ENCODE data around the gene MVB12B. TPM values are rescaled to one million over a fixed set of nuclear protein-coding genes. Genes with fewer than 3 reads are reported as not detected.

The MVB12B gene
- polyA plus RNA-seq, 6 donors from 2014 or later, result 1.2 to 2.6 (median 2.5) TPM; not detected in 1

- Mint-ChIP-seq H3K27ac (no peak overlapping the region), H3K27me3 (no peaks in the 10 kb centered on the region), H3K4me3 (no peak overlapping the region), H3K4me1 (peaks cover 3 to 9% (median 4%) of the 10 kb centered on the region in 3 donors), H3K36me3 (no peaks in the 10 kb centered on the region), H3K9me3 (no peaks in the 10 kb centered on the region)
- no peak for ATAC-seq (ENCODE audit: low read depth in 2 of 2)
- DNase-seq, result no peak
Measured at GRCh38 chr9:126448136-126448535, 121.5 kb downstream of the MVB12B start.

GRCh38 chr9:126448865-126449577 lies 122.4 kb downstream of the MVB12B start:
- Mint-ChIP-seq H3K36me3 (no peaks in the 10 kb centered on the region), H3K4me1 (peaks cover 0 to 9% (median 4%) of the 10 kb centered on the region in 3 donors), H3K9me3 (no peaks in the 10 kb centered on the region), H3K4me3 (no peak overlapping the region), H3K27me3 (no peaks in the 10 kb centered on the region), H3K27ac (no peak overlapping the region)
- ATAC-seq (ENCODE audit: low read depth in 2 of 2) (no peak), DNase-seq (no peak)

GRCh38 chr9:126449725-126450667 lies 123.4 kb downstream of the MVB12B start:
- H3K4me3 Mint-ChIP-seq, result peak overlapping the region in 1 of 8 donors; percentile 29

GRCh38 chr9:126450668-126451205 lies 124.1 kb downstream of the MVB12B start:
- Mint-ChIP-seq H3K27me3 (no peaks in the 10 kb centered on the region), H3K4me1 (peaks cover 0 to 4% (median 0%) of the 10 kb centered on the region in 3 donors), H3K4me3 (no peak overlapping the region), H3K9me3 (no peaks in the 10 kb centered on the region), H3K36me3 (no peaks in the 10 kb centered on the region), H3K27ac (peak overlapping the region in 1 of 6 donors; percentile 38)
- DNase-seq (no peak), ATAC-seq (ENCODE audit: low read depth in 2 of 2) (no peak)

More at GRCh38 chr9:126449725-126450667, 123.4 kb downstream of the MVB12B start:
- DNase-seq (no peak), ATAC-seq (ENCODE audit: low read depth in 2 of 2) (no peak)
- H3K27ac Mint-ChIP-seq, result peak overlapping the region in 2 of 6 donors; percentile 7 to 80
- peaks cover 0 to 4% (median 0%) of the 10 kb centered on the region in 3 donors for H3K4me1 Mint-ChIP-seq
- no peaks in the 10 kb centered on the region for H3K36me3 Mint-ChIP-seq
- H3K9me3 Mint-ChIP-seq, result no peaks in the 10 kb centered on the region
- H3K27me3 Mint-ChIP-seq, result no peaks in the 10 kb centered on the region

- H3K9me3 Mint-ChIP-seq, result no peaks in the 10 kb centered on the region
- H3K27ac Mint-ChIP-seq, result peak overlapping the region in 1 of 6 donors; percentile 82
- H3K4me1 Mint-ChIP-seq, result peaks cover 0 to 4% (median 0%) of the 10 kb centered on the region in 3 donors
- H3K27me3 Mint-ChIP-seq, result no peaks in the 10 kb centered on the region
- no peak for DNase-seq
- H3K36me3 Mint-ChIP-seq, result no peaks in the 10 kb centered on the region
- ATAC-seq (ENCODE audit: low read depth in 2 of 2), result no peak
- no peak overlapping the region for H3K4me3 Mint-ChIP-seq
Measured at GRCh38 chr9:126451316-126451885, 124.8 kb downstream of the MVB12B start.

GRCh38 chr9:126452106-126452505 lies 125.5 kb downstream of the MVB12B start:
- H3K27ac Mint-ChIP-seq, result no peak overlapping the region
- DNase-seq (no peak), ATAC-seq (ENCODE audit: low read depth in 2 of 2) (no peak)
- H3K9me3 Mint-ChIP-seq, result no peaks in the 10 kb centered on the region
- H3K36me3 Mint-ChIP-seq, result no peaks in the 10 kb centered on the region
- peaks cover 0 to 4% (median 0%) of the 10 kb centered on the region in 3 donors for H3K4me1 Mint-ChIP-seq
- no peaks in the 10 kb centered on the region for H3K27me3 Mint-ChIP-seq
- H3K4me3 Mint-ChIP-seq, result no peak overlapping the region

GRCh38 chr9:126453156-126453963 lies 126.7 kb downstream of the MVB12B start:
- Mint-ChIP-seq H3K27me3 (no peaks in the 10 kb centered on the region), H3K36me3 (no peaks in the 10 kb centered on the region), H3K4me3 (no peak overlapping the region), H3K9me3 (no peaks in the 10 kb centered on the region), H3K4me1 (peaks cover 0 to 4% (median 0%) of the 10 kb centered on the region in 3 donors), H3K27ac (no peak overlapping the region)
- DNase-seq (no peak), ATAC-seq (ENCODE audit: low read depth in 2 of 2) (no peak)

GRCh38 chr9:126454215-126454614 lies 127.6 kb downstream of the MVB12B start:
- H3K9me3 Mint-ChIP-seq, result no peaks in the 10 kb centered on the region
- H3K4me1 Mint-ChIP-seq, result peaks cover 0 to 3% (median 0%) of the 10 kb centered on the region in 3 donors
- ATAC-seq (ENCODE audit: low read depth in 2 of 2), result no peak
- no peak overlapping the region for H3K4me3 Mint-ChIP-seq
- no peak for DNase-seq
- H3K27ac Mint-ChIP-seq, result peak overlapping the region in 1 of 6 donors; percentile 22
- H3K36me3 Mint-ChIP-seq, result no peaks in the 10 kb centered on the region
- no peaks in the 10 kb centered on the region for H3K27me3 Mint-ChIP-seq

GRCh38 chr9:126454795-126455194 lies 128.2 kb downstream of the MVB12B start:
- DNase-seq, result no peak
- Mint-ChIP-seq H3K9me3 (no peaks in the 10 kb centered on the region), H3K4me3 (no peak overlapping the region), H3K27me3 (no peaks in the 10 kb centered on the region), H3K36me3 (no peaks in the 10 kb centered on the region), H3K27ac (no peak overlapping the region), H3K4me1 (peaks cover 0 to 3% (median 0%) of the 10 kb centered on the region in 3 donors)
- ATAC-seq (ENCODE audit: low read depth in 2 of 2), result no peak

GRCh38 chr9:126456441-126457174 lies 130.0 kb downstream of the MVB12B start:
- no peaks in the 10 kb centered on the region for H3K9me3 Mint-ChIP-seq

GRCh38 chr9:126457175-126457547 lies 130.5 kb downstream of the MVB12B start:
- Mint-ChIP-seq H3K4me3 (no peak overlapping the region), H3K27me3 (no peaks in the 10 kb centered on the region), H3K4me1 (no peaks in the 10 kb centered on the region), H3K27ac (no peak overlapping the region), H3K9me3 (no peaks in the 10 kb centered on the region), H3K36me3 (no peaks in the 10 kb centered on the region)
- DNase-seq (no peak), ATAC-seq (ENCODE audit: low read depth in 2 of 2) (no peak)

More at GRCh38 chr9:126456441-126457174, 130.0 kb downstream of the MVB12B start:
- no peak for DNase-seq
- H3K4me3 Mint-ChIP-seq, result no peak overlapping the region
- no peaks in the 10 kb centered on the region for H3K27me3 Mint-ChIP-seq
- H3K4me1 Mint-ChIP-seq, result no peaks in the 10 kb centered on the region
- no peak for ATAC-seq (ENCODE audit: low read depth in 2 of 2)
- H3K36me3 Mint-ChIP-seq, result no peaks in the 10 kb centered on the region
- H3K27ac Mint-ChIP-seq, result peak overlapping the region in 1 of 6 donors; percentile 49

GRCh38 chr9:126457890-126458289 lies 131.3 kb downstream of the MVB12B start:
- no peaks in the 10 kb centered on the region for H3K27me3 Mint-ChIP-seq
- H3K36me3 Mint-ChIP-seq, result no peaks in the 10 kb centered on the region
- no peaks in the 10 kb centered on the region for H3K9me3 Mint-ChIP-seq
- ATAC-seq (ENCODE audit: low read depth in 2 of 2) (no peak), DNase-seq (no peak)
- H3K27ac Mint-ChIP-seq, result peak overlapping the region in 1 of 6 donors; percentile 5
- H3K4me3 Mint-ChIP-seq, result no peak overlapping the region
- no peaks in the 10 kb centered on the region for H3K4me1 Mint-ChIP-seq

Data from naive B cell (primary cell).